Progenitor cell of endocrine pancreas (in vitro differentiated cells): ENCODE data around the gene GNG12. TPM values are rescaled to one million over a fixed set of nuclear protein-coding genes. Genes with fewer than 3 reads are reported as not detected.

Source experiments
- DNase-seq: peaks from one replicate; pipeline ENCODE4 v3.0.0; 2021; ENCODE audit warnings: low spot score; ENCODE audit not compliant: unreplicated experiment
- H3K27ac Mint-ChIP-seq: 2 replicates; pipeline ENCODE4 v1.8.0; 2021; ENCODE audit warnings: mild to moderate bottlenecking, moderate library complexity, mixed read lengths
- H3K27me3 Mint-ChIP-seq: 2 replicates; pipeline ENCODE4 v1.8.0; 2021; ENCODE audit warnings: mixed read lengths
- H3K36me3 Mint-ChIP-seq: 2 replicates; pipeline ENCODE4 v1.8.0; 2022; ENCODE audit warnings: mixed read lengths; ENCODE audit not compliant: insufficient read depth
- H3K4me1 Mint-ChIP-seq: 2 replicates; pipeline ENCODE4 v1.8.0; 2021; ENCODE audit warnings: low read depth, mixed read lengths
- H3K4me3 Mint-ChIP-seq: 2 replicates; pipeline ENCODE4 v1.8.0; 2021; ENCODE audit warnings: low read depth, mild to moderate bottlenecking, moderate library complexity, mixed read lengths
- H3K9me3 Mint-ChIP-seq: 2 replicates; pipeline ENCODE4 v1.8.0; 2021; ENCODE audit warnings: low read depth, mixed read lengths
- CTCF ChIP-seq: fragments of 200-600 bp; sonication (generic); IDR thresholded peaks from one replicate; pipeline ENCODE4 v1.5.0; 2021; ENCODE audit warnings: antibody characterized with exemption, mild to moderate bottlenecking; ENCODE audit not compliant: unreplicated experiment
- total RNA-seq: library from RNA; stranded (reverse); gene quantifications from 2 replicates; pipeline ENCODE4 v1.2.1, GENCODE V29; 2021

The GNG12 gene
- total RNA-seq, 1 donor from 2014 or later: 8.9 TPM

GRCh38 chr1:67817319-67817718 is 15.9 kb downstream of the GNG12 start:
- H3K4me1 Mint-ChIP-seq: peaks cover 14% of the 10 kb centered on the region
- H3K9me3 Mint-ChIP-seq: no peaks in the 10 kb centered on the region
- H3K4me3 Mint-ChIP-seq: no peak overlapping the region
- DNase-seq: no peak
- H3K27me3 Mint-ChIP-seq: no peaks in the 10 kb centered on the region
- peaks cover 1% of the 10 kb centered on the region for H3K36me3 Mint-ChIP-seq
- H3K27ac Mint-ChIP-seq: no peak overlapping the region
- no peak for TF ChIP-seq CTCF

GRCh38 chr1:67816506-67816905 is 16.8 kb downstream of the GNG12 start:
- peaks cover 1% of the 10 kb centered on the region for H3K36me3 Mint-ChIP-seq
- no peaks in the 10 kb centered on the region for H3K27me3 Mint-ChIP-seq
- peaks cover 14% of the 10 kb centered on the region for H3K4me1 Mint-ChIP-seq
- no peak overlapping the region for H3K4me3 Mint-ChIP-seq
- DNase-seq: no peak
- H3K27ac Mint-ChIP-seq: no peak overlapping the region
- H3K9me3 Mint-ChIP-seq: no peaks in the 10 kb centered on the region
- TF ChIP-seq CTCF: no peak

- peaks cover 14% of the 10 kb centered on the region for H3K4me1 Mint-ChIP-seq
- H3K9me3 Mint-ChIP-seq: no peaks in the 10 kb centered on the region
- H3K36me3 Mint-ChIP-seq: peaks cover 1% of the 10 kb centered on the region
- no peaks in the 10 kb centered on the region for H3K27me3 Mint-ChIP-seq
- no peak for TF ChIP-seq CTCF
- no peak for DNase-seq
- no peak overlapping the region for H3K27ac Mint-ChIP-seq
- H3K4me3 Mint-ChIP-seq: no peak overlapping the region
Measured at GRCh38 chr1:67816095-67816475, 17.2 kb downstream of the GNG12 start.

GRCh38 chr1:67815303-67816094 is 17.8 kb downstream of the GNG12 start:
- DNase-seq: no peak
- Mint-ChIP-seq H3K4me3 (no peak overlapping the region), H3K9me3 (no peaks in the 10 kb centered on the region), H3K27ac (no peak overlapping the region), H3K27me3 (no peaks in the 10 kb centered on the region), H3K4me1 (peaks cover 14% of the 10 kb centered on the region), H3K36me3 (peaks cover 1% of the 10 kb centered on the region)
- TF ChIP-seq CTCF: no peak

- Mint-ChIP-seq H3K27me3 (no peaks in the 10 kb centered on the region), H3K4me1 (peaks cover 14% of the 10 kb centered on the region), H3K36me3 (peaks cover 1% of the 10 kb centered on the region), H3K27ac (no peak overlapping the region), H3K9me3 (no peaks in the 10 kb centered on the region), H3K4me3 (no peak overlapping the region)
- no peak for DNase-seq
- TF ChIP-seq CTCF: no peak
Measured at GRCh38 chr1:67814121-67814772, 19.0 kb downstream of the GNG12 start.
